WI38 (cell line): Measurements from ENCODE around the gene CCDC158.
"Not testable (repeated sequence)": the region's sequence is repeated elsewhere in the genome, so short reads cannot be mapped to it uniquely, and the experiment has no call there.

ENCODE experiments used
- H3K4me3 ChIP-seq: 2 replicates; pipeline ENCODE4 v1.5.1; 2011; ENCODE audit warnings: low read depth, mild to moderate bottlenecking, control low read depth, low read length
- TF ChIP-seq, protein P1 (sequence below): IDR thresholded peaks from 2 replicates; pipeline ENCODE4 v1.5.1; 2012; ENCODE audit warnings: low read depth, mild to moderate bottlenecking, control low read depth, low read length

Gene CCDC158

DNA sequence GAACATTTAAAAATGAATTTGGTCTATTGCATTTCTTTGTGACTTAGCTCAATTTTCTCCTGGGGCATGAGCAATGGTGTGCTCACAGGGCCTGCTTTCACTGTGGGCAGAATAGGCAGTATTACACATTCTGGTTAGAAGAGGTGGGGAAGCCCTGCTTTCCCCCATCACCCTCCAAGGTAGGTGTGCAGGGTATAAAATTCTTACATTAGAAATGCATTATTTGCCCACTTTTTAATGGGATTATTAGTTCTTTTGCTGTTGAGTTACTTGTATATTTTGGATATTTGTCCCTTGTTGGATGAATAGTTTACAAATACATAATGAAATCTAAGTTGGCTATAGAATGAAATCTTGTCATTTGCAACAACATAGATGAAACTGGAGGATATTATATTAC is 122.7 kb downstream of the CCDC158 start:
- TF ChIP-seq, protein P1, sequence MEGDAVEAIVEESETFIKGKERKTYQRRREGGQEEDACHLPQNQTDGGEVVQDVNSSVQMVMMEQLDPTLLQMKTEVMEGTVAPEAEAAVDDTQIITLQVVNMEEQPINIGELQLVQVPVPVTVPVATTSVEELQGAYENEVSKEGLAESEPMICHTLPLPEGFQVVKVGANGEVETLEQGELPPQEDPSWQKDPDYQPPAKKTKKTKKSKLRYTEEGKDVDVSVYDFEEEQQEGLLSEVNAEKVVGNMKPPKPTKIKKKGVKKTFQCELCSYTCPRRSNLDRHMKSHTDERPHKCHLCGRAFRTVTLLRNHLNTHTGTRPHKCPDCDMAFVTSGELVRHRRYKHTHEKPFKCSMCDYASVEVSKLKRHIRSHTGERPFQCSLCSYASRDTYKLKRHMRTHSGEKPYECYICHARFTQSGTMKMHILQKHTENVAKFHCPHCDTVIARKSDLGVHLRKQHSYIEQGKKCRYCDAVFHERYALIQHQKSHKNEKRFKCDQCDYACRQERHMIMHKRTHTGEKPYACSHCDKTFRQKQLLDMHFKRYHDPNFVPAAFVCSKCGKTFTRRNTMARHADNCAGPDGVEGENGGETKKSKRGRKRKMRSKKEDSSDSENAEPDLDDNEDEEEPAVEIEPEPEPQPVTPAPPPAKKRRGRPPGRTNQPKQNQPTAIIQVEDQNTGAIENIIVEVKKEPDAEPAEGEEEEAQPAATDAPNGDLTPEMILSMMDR = no peak
- H3K4me3 ChIP-seq = no peak overlapping the region

GRCh38 chr4:76296286-76296820 is 124.6 kb downstream of the CCDC158 start:
- TF ChIP-seq, protein P1 = no peak

GRCh38 chr4:76293772-76294171 is 127.2 kb downstream of the CCDC158 start:
- TF ChIP-seq, protein P1 = no peak
- no peak overlapping the region for H3K4me3 ChIP-seq

More at GRCh38 chr4:76296286-76296820, 124.6 kb downstream of the CCDC158 start:
- H3K4me3 ChIP-seq = no peak overlapping the region

DNA sequence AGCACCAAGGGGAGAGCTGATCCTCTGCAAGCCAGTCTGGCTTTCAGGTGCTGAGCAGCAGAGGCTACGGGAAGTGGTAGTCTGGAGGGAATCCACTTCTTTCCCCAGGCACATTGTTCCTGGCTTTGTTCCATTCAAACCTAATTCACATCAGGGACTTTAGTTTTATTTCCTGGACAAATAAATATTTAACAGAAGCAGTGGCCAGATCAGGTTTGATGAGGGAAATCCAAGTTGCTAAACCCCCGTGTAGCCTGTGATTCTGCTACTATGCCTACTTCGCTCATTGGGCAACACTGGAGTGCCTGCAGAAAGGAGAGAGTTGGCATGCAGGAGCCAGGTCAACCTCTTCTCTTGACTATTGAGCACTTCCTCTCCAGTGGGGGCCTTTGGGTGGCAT is 128.2 kb downstream of the CCDC158 start:
- H3K4me3 ChIP-seq = no peak overlapping the region
- TF ChIP-seq, protein P1 = no peak

- H3K4me3 ChIP-seq = not testable (repeated sequence)
These were observed 133.1 kb downstream of the CCDC158 start for GRCh38 chr4:76287811-76288210.

DNA sequence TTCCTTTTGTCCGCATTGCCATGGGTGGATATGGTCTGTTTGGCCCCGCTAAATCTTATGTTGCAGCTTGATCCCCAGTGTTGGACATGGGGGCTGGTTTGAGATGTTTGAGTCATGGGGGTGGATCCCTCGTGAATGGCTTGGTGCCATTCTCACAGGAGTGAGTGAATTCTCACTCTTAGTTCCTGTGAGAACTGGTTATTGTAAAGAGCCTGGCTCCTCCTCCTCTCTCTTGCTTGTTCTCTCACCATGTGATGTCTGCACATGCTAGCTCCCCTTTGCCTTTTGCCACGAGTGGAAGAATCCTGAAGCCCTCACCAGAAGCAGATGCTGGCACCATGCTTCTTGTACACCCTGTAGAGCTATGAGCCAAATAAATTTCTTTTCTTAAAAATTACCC is 137.0 kb downstream of the CCDC158 start:
- no peak overlapping the region for H3K4me3 ChIP-seq
- TF ChIP-seq, protein P1 = no peak

DNA sequence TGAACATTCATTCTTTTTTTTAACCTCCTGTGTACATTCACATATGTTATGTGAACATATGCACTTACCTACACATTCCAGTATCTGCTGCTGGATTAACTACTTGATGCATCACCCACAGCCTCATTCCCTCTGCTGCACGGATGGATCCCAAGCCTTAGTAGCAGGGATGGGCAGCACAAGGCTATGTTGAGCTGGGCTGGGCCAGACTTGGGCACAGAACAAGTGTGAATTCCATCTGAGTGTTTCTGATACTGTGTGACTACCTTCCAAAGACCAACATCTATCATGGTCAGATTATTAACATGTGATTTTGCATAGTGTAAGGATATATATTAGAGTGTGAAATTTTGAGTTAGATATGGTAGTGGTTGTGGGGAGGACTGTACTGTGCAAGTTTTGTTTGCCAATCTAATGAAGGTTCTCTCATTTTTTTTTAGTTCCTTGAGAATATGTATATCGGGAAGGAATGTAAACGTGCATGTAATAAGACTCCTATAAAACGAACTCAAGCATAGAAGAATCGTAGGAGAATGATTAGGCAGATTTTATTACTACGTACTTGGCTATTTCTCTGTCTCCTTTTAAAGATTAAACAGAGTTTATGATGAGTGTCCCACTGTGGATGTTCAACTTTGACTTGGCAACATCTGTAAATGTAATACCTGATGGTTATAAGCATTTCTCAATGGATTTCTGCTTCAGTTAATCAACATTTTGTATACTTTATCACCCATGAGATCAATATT is 137.8 kb downstream of the CCDC158 start:
- no peak overlapping the region for H3K4me3 ChIP-seq
- TF ChIP-seq, protein P1 = no peak

GRCh38 chr4:76281594-76281993 is 139.3 kb downstream of the CCDC158 start:
- H3K4me3 ChIP-seq = not testable (repeated sequence)
